ENCODE results near the gene MYH7.
"Not testable (repeated sequence)": the region's sequence is repeated elsewhere in the genome, so short reads cannot be mapped to it uniquely, and the experiment has no call there.

MYH7 gene

DNA sequence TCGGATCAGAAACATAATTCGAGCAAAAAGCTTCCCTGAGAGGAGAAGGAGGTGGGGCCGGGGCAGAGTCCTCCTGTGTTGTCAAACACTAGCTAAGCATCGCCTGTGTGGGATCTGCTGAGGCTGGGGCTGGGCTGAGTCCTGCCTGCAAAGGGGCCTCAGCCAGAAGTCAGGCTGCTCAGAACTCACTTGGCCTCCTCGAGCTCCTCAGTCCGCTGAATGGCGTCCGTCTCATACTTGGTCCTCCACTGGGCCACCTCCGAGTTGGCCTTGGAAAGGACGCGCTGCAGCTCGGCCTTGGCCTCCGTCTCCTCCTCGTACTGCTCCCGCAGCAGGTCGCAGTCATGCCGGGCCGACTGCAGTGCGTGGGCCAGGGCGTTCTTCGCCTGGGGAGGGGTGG, 17.4 kb downstream of the MYH7 start:
- H3K4me3 ChIP-seq (replicated peaks in 1 of 2; ENCODE audit: low read depth in 2 of 2, low read length in 2 of 2): no peak overlapping the region
- DNase-seq (ENCODE audit: low read depth in 2 of 2): no peak
- TF ChIP-seq, protein P1, sequence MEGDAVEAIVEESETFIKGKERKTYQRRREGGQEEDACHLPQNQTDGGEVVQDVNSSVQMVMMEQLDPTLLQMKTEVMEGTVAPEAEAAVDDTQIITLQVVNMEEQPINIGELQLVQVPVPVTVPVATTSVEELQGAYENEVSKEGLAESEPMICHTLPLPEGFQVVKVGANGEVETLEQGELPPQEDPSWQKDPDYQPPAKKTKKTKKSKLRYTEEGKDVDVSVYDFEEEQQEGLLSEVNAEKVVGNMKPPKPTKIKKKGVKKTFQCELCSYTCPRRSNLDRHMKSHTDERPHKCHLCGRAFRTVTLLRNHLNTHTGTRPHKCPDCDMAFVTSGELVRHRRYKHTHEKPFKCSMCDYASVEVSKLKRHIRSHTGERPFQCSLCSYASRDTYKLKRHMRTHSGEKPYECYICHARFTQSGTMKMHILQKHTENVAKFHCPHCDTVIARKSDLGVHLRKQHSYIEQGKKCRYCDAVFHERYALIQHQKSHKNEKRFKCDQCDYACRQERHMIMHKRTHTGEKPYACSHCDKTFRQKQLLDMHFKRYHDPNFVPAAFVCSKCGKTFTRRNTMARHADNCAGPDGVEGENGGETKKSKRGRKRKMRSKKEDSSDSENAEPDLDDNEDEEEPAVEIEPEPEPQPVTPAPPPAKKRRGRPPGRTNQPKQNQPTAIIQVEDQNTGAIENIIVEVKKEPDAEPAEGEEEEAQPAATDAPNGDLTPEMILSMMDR (IDR thresholded peaks at IDR 0.05; ENCODE audit: low read depth, low read length): no peak

DNA sequence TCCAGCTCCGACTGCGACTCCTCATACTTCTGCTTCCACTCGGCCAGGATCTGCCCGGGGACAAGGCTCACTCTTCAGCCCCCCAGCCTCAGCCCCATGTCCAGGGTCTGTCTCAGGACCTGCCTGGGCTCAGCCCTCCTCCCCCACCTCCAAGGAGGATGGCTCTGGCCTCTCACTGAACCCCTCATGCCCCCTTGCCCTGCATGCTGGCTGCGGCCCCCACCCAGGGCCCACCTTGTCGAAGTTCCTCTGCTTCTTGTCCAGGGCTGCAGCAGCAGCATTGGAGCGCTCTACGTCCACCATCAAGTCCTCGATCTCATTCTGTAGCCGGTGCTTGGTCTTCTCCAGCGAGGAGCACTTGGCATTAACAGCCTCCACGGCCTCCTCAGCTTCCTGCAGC, 18.2 kb downstream of the MYH7 start:
- DNase-seq (ENCODE audit: low read depth in 2 of 2): not testable (repeated sequence)

DNA sequence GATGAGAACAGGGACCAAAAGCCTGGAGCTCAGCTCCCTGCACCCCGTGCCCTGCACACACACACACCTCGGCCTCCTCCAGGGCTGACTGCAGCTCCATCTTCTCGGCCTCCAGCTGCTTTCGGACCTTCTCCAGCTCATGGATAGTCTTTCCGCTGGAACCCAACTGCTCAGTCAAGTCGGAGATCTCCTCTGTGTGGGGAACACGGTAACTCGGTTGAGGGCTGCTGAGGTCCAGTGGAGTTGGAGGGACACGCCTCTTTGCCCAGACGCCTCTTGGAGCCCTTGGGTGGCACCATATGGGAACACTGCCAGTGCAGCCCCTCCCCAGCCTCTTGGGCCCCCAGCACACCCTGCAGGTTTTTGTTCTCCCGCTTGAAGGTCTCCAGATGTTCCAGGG, 18.7 kb downstream of the MYH7 start:
- no peak overlapping the region for H3K4me3 ChIP-seq (replicated peaks in 1 of 2; ENCODE audit: low read depth in 2 of 2, low read length in 2 of 2)
- no peak for DNase-seq (ENCODE audit: low read depth in 2 of 2)
- TF ChIP-seq, protein P1 (IDR thresholded peaks at IDR 0.05; ENCODE audit: low read depth, low read length): no peak

More for the DNA sequence above, 18.2 kb downstream of the MYH7 start:
- H3K4me3 ChIP-seq (replicated peaks in 1 of 2; ENCODE audit: low read depth in 2 of 2, low read length in 2 of 2): not testable (repeated sequence)

DNA sequence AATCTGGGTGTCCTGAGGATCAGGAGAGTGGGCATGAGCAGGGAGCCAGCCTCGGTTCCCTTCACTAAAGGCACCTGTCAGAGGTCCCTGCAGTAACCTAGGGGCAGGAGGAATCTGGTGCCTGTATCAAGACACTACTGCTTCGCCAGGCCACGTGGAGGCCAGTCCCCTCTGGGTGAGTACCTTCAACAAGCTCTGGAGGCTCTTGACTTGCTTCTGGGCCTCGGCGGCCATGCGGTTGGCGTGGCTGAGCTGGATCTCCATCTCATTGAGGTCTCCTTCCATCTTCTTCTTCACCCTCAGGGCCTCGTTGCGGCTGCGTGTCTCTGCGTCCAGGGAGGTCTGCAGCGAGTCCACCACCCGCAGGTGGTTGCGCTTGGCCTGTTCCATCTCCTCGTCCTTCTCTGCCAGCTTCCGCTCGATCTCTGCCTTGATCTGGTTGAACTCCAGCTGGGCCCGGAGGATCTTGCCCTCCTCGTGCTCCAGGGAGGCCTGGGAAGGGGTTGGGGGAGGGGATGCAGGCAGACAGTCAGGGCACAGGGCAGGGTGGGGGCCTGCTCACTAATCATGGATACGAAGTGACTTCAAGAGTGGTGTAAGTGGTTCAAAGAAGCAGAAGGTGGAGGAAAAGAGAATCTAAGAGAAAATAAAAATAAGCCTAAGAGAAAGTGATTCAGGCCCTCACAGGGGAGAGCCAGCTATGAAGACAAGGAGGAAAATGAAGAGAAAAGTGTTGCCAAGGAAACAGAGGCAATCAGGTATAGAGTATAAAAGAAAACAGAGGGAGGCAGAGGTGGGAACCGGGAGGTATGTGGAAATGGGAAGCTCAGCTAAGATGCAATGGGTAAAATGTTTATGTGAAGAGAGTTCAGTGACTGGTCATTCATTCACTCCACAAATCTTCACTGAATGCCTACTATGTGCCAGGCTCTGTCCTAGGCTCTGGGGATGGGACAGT, 19.4 kb downstream of the MYH7 start:
- TF ChIP-seq, protein P1 (IDR thresholded peaks at IDR 0.05; ENCODE audit: low read depth, low read length): no peak
- DNase-seq (ENCODE audit: low read depth in 2 of 2): no peak
- H3K4me3 ChIP-seq (replicated peaks in 1 of 2; ENCODE audit: low read depth in 2 of 2, low read length in 2 of 2): no peak overlapping the region

DNA sequence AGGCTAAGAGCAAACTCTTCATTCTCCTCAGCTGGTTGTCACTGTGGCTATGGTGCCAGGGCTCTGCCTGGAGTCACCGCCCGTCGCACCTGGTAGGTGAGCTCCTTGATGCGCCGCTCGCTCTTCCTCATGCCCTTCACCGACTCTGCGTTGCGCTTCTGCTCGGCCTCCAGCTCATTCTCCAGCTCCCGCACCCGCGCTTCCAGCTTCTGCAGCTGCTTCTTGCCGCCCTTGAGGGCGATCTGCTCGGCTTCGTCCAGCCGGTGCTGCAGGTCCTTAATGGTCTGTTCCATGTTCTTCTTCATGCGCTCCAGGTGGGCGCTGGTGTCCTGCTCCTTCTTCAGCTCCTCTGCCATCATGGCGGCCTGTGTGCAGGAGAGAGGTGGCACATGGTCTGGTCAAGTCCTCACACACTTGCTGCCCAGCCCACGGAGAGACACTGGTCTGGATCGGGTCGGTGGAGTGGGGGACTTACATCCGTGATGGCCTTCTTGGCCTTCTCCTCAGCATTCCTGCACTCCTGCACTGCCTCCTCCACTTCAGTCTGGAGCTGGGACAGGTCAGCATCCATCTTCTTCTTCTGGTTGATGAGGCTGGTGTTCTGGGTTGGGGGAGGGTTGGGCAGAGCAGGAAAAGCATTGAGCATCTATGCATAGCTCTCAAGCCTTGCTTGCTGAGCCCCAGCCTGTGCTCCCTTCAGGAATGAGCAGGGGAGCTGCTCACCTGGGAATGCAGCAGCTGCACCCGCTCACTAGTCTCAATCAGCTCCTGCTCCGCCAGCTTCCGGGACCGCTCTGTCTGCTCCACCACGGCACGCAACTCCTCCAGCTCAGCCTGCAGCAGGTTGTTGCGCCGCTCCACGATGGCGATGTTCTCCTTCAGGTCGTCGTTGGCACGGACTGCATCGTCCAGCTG, 20.3 kb downstream of the MYH7 start:
- DNase-seq (ENCODE audit: low read depth in 2 of 2): no peak
- TF ChIP-seq, protein P1 (IDR thresholded peaks at IDR 0.05; ENCODE audit: low read depth, low read length): no peak
- no peak overlapping the region for H3K4me3 ChIP-seq (replicated peaks in 1 of 2; ENCODE audit: low read depth in 2 of 2, low read length in 2 of 2)

DNA sequence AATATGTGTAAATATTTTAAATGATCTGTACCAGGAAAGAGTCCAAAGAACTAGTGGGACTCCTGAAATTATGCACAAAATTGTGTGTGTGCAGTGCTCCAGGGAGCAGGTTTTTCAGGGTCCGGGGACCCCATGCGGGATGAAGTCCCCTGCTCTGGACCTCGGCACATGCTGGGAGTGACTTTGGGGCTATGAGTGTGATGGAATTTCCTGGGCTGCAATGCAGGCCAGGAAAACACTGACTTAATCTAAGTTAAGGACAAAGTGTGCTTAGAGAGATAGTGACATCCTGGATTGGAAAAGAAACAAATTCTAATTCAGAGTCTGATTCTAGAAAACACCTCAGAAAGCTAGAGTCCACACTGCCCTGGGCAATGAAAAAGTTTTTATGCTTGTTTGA, 21.2 kb downstream of the MYH7 start:
- TF ChIP-seq, protein P1 (IDR thresholded peaks at IDR 0.05; ENCODE audit: low read depth, low read length): no peak
- no peak for DNase-seq (ENCODE audit: low read depth in 2 of 2)
- H3K4me3 ChIP-seq (replicated peaks in 1 of 2; ENCODE audit: low read depth in 2 of 2, low read length in 2 of 2): no peak overlapping the region

DNA sequence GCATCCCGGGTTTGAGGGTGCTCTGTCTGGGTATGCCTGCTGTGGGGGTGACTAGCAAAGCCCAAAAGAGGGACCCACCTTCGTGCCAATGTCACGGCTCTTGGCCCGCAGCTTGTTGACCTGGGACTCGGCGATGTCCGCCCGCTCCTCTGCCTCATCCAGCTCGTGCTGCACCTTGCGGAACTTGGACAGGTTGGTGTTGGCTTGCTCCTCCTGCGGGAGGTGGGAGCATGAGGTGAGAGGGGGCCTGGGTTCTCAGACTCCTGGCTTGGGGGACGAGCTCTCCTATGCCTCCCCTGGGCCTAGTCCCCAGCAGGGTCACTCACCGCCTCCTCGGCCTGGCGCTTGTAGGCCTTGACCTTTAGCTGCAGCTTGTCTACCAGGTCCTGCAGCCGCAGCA, 21.8 kb downstream of the MYH7 start:
- TF ChIP-seq, protein P1 (IDR thresholded peaks at IDR 0.05; ENCODE audit: low read depth, low read length): no peak
- DNase-seq (ENCODE audit: low read depth in 2 of 2): no peak
- H3K4me3 ChIP-seq (replicated peaks in 1 of 2; ENCODE audit: low read depth in 2 of 2, low read length in 2 of 2): no peak overlapping the region

Data from cardiac fibroblast (primary cell).